ENCODE data around the gene CYP2U1.
A peak's percentile ranks its signal among the peaks of the same experiment; 100 is the strongest.

CYP2U1 gene

DNA sequence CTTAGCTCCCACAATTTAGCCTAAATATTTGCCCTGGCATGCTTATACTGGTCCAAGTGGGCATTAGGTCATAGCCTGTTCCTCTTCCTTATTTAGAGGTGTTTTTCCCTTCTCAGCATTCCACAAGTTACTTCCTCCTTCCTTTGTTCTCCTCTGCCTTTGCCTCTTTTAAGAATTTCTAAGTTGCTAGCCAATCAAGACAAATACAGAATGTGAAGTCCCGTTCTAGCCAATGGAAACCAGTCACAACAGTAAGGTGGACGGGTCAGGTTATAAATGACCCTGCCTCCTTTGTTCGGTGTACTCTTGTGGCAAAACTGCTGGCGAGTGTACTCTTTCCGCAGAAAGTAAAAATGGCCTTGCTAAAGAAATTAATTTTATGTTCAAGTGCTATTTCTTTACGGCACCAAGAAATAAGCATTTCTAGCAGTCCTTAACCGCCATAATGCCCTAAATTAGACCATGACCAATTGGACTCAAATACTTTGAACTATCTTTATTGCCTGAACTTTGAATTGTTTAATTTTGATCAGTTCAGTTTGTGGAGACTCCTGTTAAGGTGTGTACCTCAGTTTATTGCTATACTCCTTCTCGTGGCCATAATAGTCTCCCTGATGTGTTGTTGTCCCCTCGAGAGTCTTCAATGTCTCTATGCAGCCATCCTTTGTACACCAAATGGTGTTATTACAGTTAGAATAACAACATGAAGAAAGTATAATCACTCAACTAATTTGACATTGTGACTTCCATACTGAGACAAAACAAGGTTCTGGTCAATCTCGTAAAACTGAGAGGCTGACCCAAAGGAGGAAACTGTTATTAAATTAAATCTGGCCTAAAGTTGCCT, 56.8 kb downstream of the CYP2U1 start:
- DNase-seq = no peak

GRCh38 chr4:107988763-107989035, 57.4 kb downstream of the CYP2U1 start:
- no peak for DNase-seq

GRCh38 chr4:107989162-107989536, 57.8 kb downstream of the CYP2U1 start:
- DNase-seq = no peak

GRCh38 chr4:107989537-107990386, 58.4 kb downstream of the CYP2U1 start, which contains the start of gene HADH:
TSS of gene HADH (plus strand) at chr4:107989889. CDS start at chr4:107989933, 44 bp downstream.
- DNase-seq = peak; percentile 96

DNA sequence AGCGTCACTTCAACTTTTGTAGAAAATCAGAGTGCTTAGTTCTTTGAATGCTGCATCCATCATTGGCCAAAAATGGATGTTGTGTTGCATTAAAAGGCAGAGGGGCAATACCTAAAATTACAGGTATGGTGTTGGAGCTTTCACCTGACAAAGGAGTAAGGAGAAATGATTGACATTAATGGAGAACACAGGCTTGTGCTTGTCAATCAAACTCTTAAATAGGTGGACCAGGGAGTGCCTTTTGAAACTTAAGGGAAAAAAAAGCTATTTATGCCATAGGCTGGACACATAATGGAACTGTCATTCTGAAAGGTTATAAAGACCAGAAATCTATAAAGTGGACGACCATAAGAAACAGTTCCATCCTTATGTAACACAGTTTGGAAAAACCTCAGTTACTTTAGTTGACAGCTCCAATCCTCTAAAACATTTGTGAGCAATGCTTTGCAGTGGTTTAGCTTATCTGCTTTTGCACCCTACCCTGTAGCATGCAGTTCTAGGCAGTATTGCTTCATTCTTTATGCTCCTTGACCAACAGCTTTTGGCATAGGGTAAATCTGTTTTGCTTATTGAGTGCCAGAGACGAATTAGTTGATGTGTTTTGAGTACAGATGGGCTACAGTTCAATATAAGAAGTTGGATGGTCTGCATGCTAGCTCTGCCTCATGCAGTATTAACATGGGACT, 60.7 kb downstream of the CYP2U1 start:
- no peak for DNase-seq

DNA sequence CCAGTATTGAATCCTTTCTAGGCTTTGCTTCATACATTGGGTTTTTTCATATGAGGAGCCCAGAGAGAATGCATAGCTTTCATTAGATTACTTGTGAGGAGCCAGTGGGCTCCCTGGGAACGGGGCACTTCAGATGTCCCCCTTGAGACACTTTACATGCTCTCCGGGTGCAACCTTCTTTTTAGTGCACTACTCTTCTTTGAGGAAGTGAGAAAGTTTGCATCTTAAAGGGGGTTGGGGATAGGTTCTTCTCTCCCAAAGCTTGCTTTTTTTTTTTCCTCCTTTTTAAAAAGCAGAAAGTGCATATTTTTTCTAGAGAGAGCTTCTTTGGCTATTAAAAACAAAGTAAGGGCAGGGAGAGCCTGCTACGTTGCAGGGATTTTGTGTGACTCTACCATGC, 62.6 kb downstream of the CYP2U1 start:
- DNase-seq = no peak

GRCh38 chr4:107994894-107995293, 63.5 kb downstream of the CYP2U1 start:
- no peak for DNase-seq

- DNase-seq = no peak
Observed at GRCh38 chr4:107996949-107997788, 65.8 kb downstream of the CYP2U1 start.

- no peak for DNase-seq
Observed at GRCh38 chr4:107997794-107998193, 66.4 kb downstream of the CYP2U1 start.

DNA sequence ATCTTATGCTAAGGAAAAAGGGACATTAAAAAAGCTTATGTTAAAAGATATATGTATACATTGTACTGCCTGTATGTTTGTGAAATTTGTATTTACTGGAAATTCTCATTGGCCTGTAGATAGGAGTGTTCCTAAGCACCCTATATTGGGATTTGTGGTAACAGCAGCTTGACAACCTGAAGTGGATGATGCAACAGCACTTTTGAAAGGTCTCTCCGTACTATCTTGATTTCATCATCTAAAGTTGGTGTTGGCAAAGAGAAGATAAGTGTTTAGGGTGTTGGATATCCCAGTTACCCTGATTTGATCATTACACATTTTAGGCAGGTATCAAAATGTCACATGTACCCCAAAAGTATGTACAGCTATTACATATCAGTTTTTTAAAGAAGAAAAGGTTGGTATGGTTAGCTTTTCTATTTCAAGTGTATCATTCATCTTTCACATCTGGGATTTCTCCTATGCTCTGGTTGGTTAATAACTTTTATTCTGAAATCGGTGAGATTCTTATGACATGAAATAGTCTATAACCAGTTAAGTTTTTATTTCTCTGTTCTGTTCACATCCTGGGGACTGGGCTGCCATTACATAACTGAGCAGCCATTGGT, 68.7 kb downstream of the CYP2U1 start:
- no peak for DNase-seq

DNA sequence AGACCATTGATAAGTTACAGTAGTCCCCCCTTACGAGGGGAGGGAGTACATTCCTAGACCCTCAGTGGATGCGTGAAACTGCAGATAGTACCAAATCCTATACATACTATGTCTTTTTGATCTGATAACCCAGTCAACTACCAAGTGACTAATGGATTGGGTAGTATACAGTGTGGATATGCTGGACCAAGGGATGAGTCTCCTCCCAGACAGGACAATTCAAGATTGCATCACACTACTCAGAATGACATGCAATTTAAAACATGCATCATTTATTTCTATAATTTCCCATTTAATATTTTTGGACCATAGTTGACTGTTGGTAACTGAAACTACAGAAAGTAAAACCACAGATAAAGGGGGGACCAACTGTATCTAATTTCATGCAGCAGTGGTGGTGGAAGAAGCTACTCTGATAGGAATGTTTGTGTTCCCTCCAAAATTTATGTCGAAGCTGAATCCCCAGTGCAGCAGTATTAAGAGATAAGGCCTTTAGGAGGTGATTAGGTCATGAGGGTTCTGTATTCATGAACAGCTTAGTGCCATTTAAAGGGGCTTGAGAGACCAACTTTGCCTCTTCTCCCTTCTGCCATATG, 70.3 kb downstream of the CYP2U1 start:
- no peak for DNase-seq

All from midbrain (tissue), 1 donor.